HEK293T (cell line): ENCODE data around the gene TAS1R2.

Source experiments
- CTCF ChIA-PET: fragments of 350-600 bp; formaldehyde crosslinking; extraction: SDS; loops from one replicate; lab custom pipeline; 2021; ENCODE audit warnings: antibody characterized with exemption, inconsistent platforms; lab: Yijun Ruan, JAX
- POLR2A ChIA-PET: fragments of 350-600 bp; formaldehyde crosslinking; extraction: SDS; loops from one replicate; lab custom pipeline; 2020; ENCODE audit warnings: antibody characterized with exemption, inconsistent platforms; lab: Yijun Ruan, JAX
- DNase-seq: peaks from one replicate; pipeline ENCODE4 v3.0.0; 2012; ENCODE audit warnings: mixed read lengths; ENCODE audit errors: extremely low spot score
- ARNT ChIP-seq: fragments of 450-650 bp; IDR thresholded peaks from 2 replicates; pipeline ENCODE4 v1.6.1; 2017; ENCODE audit warnings: mild to moderate bottlenecking
- BHLHE40 ChIP-seq: fragments of 450-650 bp; IDR thresholded peaks from 2 replicates; pipeline ENCODE4 v1.6.1; 2016; ENCODE audit warnings: mild to moderate bottlenecking, moderate library complexity, borderline replicate concordance
- CTBP1 ChIP-seq: fragments of 450-650 bp; IDR thresholded peaks from 2 replicates; pipeline ENCODE4 v1.6.1; 2016; ENCODE audit warnings: borderline replicate concordance
- ELF4 ChIP-seq: fragments of 450-650 bp; IDR thresholded peaks from 2 replicates; pipeline ENCODE4 v1.6.1; 2017; ENCODE audit warnings: antibody characterized with exemption
- FOXA1 ChIP-seq: fragments of 450-650 bp; IDR thresholded peaks from 2 replicates; pipeline ENCODE4 v1.6.1; 2016; ENCODE audit warnings: mild to moderate bottlenecking
- FOXK2 ChIP-seq: fragments of 450-650 bp; IDR thresholded peaks from 2 replicates; pipeline ENCODE4 v1.6.1; 2016; ENCODE audit warnings: mild to moderate bottlenecking
- FOXM1 ChIP-seq: fragments of 450-650 bp; IDR thresholded peaks from 2 replicates; pipeline ENCODE4 v1.6.1; 2017; ENCODE audit warnings: mild to moderate bottlenecking, borderline replicate concordance
- HDGF ChIP-seq: fragments of 450-650 bp; IDR thresholded peaks from 2 replicates; pipeline ENCODE4 v1.6.1; 2017; ENCODE audit warnings: antibody characterized with exemption, borderline replicate concordance
- L3MBTL2 ChIP-seq: fragments of 450-650 bp; conservative IDR thresholded peaks from 2 replicates; pipeline ENCODE4 v1.6.1; 2016; ENCODE audit warnings: mild to moderate bottlenecking
- LEF1 ChIP-seq: fragments of 450-650 bp; IDR thresholded peaks from 2 replicates; pipeline ENCODE4 v1.6.1; 2017; ENCODE audit warnings: mild to moderate bottlenecking, borderline replicate concordance
- NFRKB ChIP-seq: fragments of 450-650 bp; IDR thresholded peaks from 2 replicates; pipeline ENCODE4 v1.6.1; 2016; ENCODE audit warnings: mild to moderate bottlenecking, moderate library complexity
- PKNOX1 ChIP-seq: fragments of 450-650 bp; IDR thresholded peaks from 2 replicates; pipeline ENCODE4 v1.6.1; 2016
- SP1 ChIP-seq: fragments of 450-650 bp; IDR thresholded peaks from 2 replicates; pipeline ENCODE4 v1.6.1; 2017
- SUZ12 ChIP-seq: fragments of 450-650 bp; IDR thresholded peaks from 2 replicates; pipeline ENCODE4 v1.6.1; 2016; ENCODE audit warnings: mild to moderate bottlenecking
- TARDBP ChIP-seq: fragments of 450-650 bp; IDR thresholded peaks from 2 replicates; pipeline ENCODE4 v1.6.1; 2016
- ZNF384 ChIP-seq: fragments of 450-650 bp; IDR thresholded peaks from 2 replicates; pipeline ENCODE4 v1.6.1; 2016

TAS1R2 gene

GRCh38 chr1:18859560-18859959 lies at the start of gene TAS1R2:
Gene TAS1R2 (minus strand): TSS chr1:18859660. CDS start chr1:18859660, 0 bp downstream.
- ChIA-PET POLR2A (no interaction called here), CTCF (no interaction called here)
- DNase-seq = no peak
- TF ChIP-seq FOXA1 (no peak), TARDBP (no peak), CTBP1 (no peak), L3MBTL2 (no peak), HDGF (no peak), BHLHE40 (no peak), ARNT (no peak)

GRCh38 chr1:18907917-18908845 lies 48.7 kb upstream of the TAS1R2 start:
- POLR2A ChIA-PET = no interaction called here
- CTCF ChIA-PET = interaction anchor here (0.6 to 1.4 kb wide), 4 partner anchors 11 to 65 kb away, joined by 3 to 6 read pairs (median 5); no protein-coding TSS in a partner anchor
- DNase-seq = no peak
- TF ChIP-seq TARDBP = no peak

- TF ChIP-seq FOXK2 (no peak), CTBP1 (no peak), NFRKB (no peak), FOXM1 (no peak), ZNF384 (no peak), SP1 (no peak), PKNOX1 (no peak), BHLHE40 (no peak), LEF1 (no peak), SUZ12 (no peak), ARNT (no peak), L3MBTL2 (no peak), FOXA1 (no peak), TARDBP (no peak), ELF4 (no peak)
- peak; percentile 54 for DNase-seq
- ChIA-PET CTCF (interaction anchor here (0.5 to 1.4 kb wide), 11 partner anchors 12 to 1129 kb away, joined by 3 to 8 read pairs (median 5); no protein-coding TSS in a partner anchor), POLR2A (no interaction called here)
Observed at GRCh38 chr1:18907021-18907916, 47.8 kb upstream of the TAS1R2 start.

GRCh38 chr1:18903291-18903756 lies 43.9 kb upstream of the TAS1R2 start:
- ChIA-PET POLR2A (interaction anchor here (0.8 to 1.3 kb wide), 10 partner anchors 10 to 200 kb away, joined by 3 to 4 read pairs (median 3); no protein-coding TSS in a partner anchor), CTCF (interaction anchor here (1.2 to 1.8 kb wide), 2 partner anchors 10 to 19 kb away, joined by 6 to 13 read pairs; no protein-coding TSS in a partner anchor)
- no peak for DNase-seq
- TF ChIP-seq ZNF384 (no peak), FOXA1 (no peak), FOXK2 (no peak), SP1 (no peak), FOXM1 (no peak), BHLHE40 (no peak), ELF4 (no peak), SUZ12 (no peak), L3MBTL2 (no peak), CTBP1 (no peak), HDGF (no peak), LEF1 (no peak), NFRKB (no peak), ARNT (no peak), TARDBP (no peak)

GRCh38 chr1:18902523-18903290 lies 43.2 kb upstream of the TAS1R2 start, which contains the start of gene ALDH4A1:
Gene ALDH4A1 (minus strand): TSS chr1:18902555. CDS start chr1:18902523, 32 bp downstream.
- POLR2A ChIA-PET = interaction anchor here (0.6 to 1.3 kb wide), 13 partner anchors 9 to 201 kb away, joined by 3 to 4 read pairs (median 3); no protein-coding TSS in a partner anchor

More at GRCh38 chr1:18902523-18903290, 43.2 kb upstream of the TAS1R2 start, which contains the start of gene ALDH4A1:
- TF ChIP-seq CTBP1 (no peak), FOXK2 (no peak), ELF4 (no peak), LEF1 (no peak), FOXM1 (peak; percentile 12; the same call in 1 of the 2 replicates), NFRKB (no peak), ZNF384 (no peak), SP1 (no peak), FOXA1 (no peak), L3MBTL2 (peak; percentile 96), PKNOX1 (peak; percentile 89), BHLHE40 (peak; percentile 92), ARNT (no peak), SUZ12 (no peak), HDGF (no peak), TARDBP (no peak)
- CTCF ChIA-PET = interaction anchor here (1.2 to 1.8 kb wide), 2 partner anchors 10 to 18 kb away, joined by 6 to 13 read pairs; no protein-coding TSS in a partner anchor
- peak; percentile 97 for DNase-seq
